Stimulated activated CD4-positive, alpha-beta T cell treated with anti-CD3 and anti-CD28 coated beads, Interleukin-2, amount 100 ng/mL, for 4 hours (primary cell): ENCODE measurements around the gene ZNF624.

ENCODE experiments used
- DNase-seq: peaks from one replicate; pipeline ENCODE4 v3.0.0-alpha.2; 2020; ENCODE audit warnings: low read depth

ZNF624 gene

GRCh38 chr17:16593356-16594102 is 60.1 kb downstream of the ZNF624 start:
- DNase-seq = no peak

GRCh38 chr17:16589097-16589969 is 64.3 kb downstream of the ZNF624 start:
- peak; percentile 87 for DNase-seq

GRCh38 chr17:16585796-16586195 is 67.9 kb downstream of the ZNF624 start:
- no peak for DNase-seq

GRCh38 chr17:16584273-16584995 is 69.2 kb downstream of the ZNF624 start:
- DNase-seq = peak; percentile 90

GRCh38 chr17:16583781-16584180 is 69.9 kb downstream of the ZNF624 start:
- no peak for DNase-seq

GRCh38 chr17:16573466-16573865 is 80.2 kb downstream of the ZNF624 start:
- DNase-seq = no peak
